Osteoblast (primary cell): Measurements from ENCODE around the gene ADAMTSL1. TPM values are rescaled to one million over a fixed set of nuclear protein-coding genes. Genes with fewer than 3 reads are reported as not detected.

Source experiments
- DNase-seq: peaks from one replicate; pipeline ENCODE4 v3.0.0; 2011; ENCODE audit warnings: low spot score, mixed read lengths; ENCODE audit not compliant: insufficient read length; ENCODE audit errors: missing footprints
- H2AFZ ChIP-seq: 2 replicates; pipeline ENCODE4 v1.6.0; 2011; ENCODE audit warnings: mild to moderate bottlenecking, low read length
- H3K27ac ChIP-seq: 2 replicates; pipeline ENCODE4 v1.5.1; 2011; ENCODE audit warnings: mild to moderate bottlenecking, low read depth, low read length, moderate library complexity
- H3K27me3 ChIP-seq: 2 replicates; pipeline ENCODE4 v1.6.0; 2012; ENCODE audit warnings: mild to moderate bottlenecking, control low read depth, inconsistent platforms, low read length, moderate library complexity; ENCODE audit not compliant: insufficient read depth
- H3K36me3 ChIP-seq: 2 replicates; pipeline ENCODE4 v1.5.1; 2011; ENCODE audit warnings: mild to moderate bottlenecking, low read length, control low read depth, moderate library complexity; ENCODE audit not compliant: insufficient read depth
- H3K4me1 ChIP-seq: 2 replicates; pipeline ENCODE4 v1.5.1; 2011; ENCODE audit warnings: mild to moderate bottlenecking, low read length, control low read depth, moderate library complexity; ENCODE audit not compliant: insufficient read depth
- H3K4me2 ChIP-seq: 2 replicates; pipeline ENCODE4 v1.6.0; 2011; ENCODE audit warnings: mild to moderate bottlenecking, low read length; ENCODE audit not compliant: insufficient read depth
- H3K4me3 ChIP-seq: fragments of 200-600 bp; sonication (generic); 3 replicates; pipeline ENCODE4 v1.5.1; 2012; ENCODE audit warnings: mild to moderate bottlenecking, low read length, inconsistent platforms; ENCODE audit not compliant: insufficient read depth
- H3K79me2 ChIP-seq: 2 replicates; pipeline ENCODE4 v1.6.0; 2012; ENCODE audit warnings: mild to moderate bottlenecking, low read length, control low read depth, inconsistent platforms; ENCODE audit not compliant: insufficient read depth
- H3K9me3 ChIP-seq: 2 replicates; pipeline ENCODE4 v1.5.1; 2011; ENCODE audit warnings: low read depth, low read length, control low read depth
- H4K20me1 ChIP-seq: 2 replicates; pipeline ENCODE4 v1.6.0; 2012; ENCODE audit warnings: mild to moderate bottlenecking, low read length, control low read depth; ENCODE audit not compliant: insufficient read depth
- total RNA-seq: library from RNA; depleted of rRNA; stranded (reverse); fragments of >200 nt; gene quantifications from 2 replicates; pipeline ENCODE4 v1.2.3, GENCODE V29; 2012
- TF ChIP-seq, protein P1 (sequence below): IDR thresholded peaks from 2 replicates; pipeline ENCODE4 v1.5.1; 2011; ENCODE audit warnings: mild to moderate bottlenecking, low read depth, low read length, moderate library complexity; ENCODE audit errors: extremely low read depth

Gene ADAMTSL1
- total RNA-seq, 1 donor: 54.3 TPM

DNA sequence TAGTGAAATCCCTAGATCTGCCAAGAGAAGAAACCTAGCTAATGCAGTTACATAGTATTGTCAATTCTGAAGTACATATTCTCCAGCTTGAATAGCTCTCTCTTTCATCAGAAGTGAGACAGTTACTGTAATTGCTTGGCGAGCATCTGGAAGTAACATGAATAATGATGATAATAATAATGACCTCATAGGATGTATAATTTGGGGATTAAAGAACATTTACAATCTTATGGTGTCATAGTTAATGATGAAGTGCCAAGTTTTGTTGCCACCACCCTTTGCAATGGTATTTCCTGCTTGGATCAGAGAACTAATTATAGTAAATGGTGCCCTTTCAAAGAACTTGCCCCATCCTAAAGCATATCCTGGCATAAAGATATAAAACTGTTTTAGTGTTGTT, 201.4 kb downstream of the ADAMTSL1 start:
- no peaks in the 10 kb centered on the region for H3K79me2 ChIP-seq
- H4K20me1 ChIP-seq: no peaks in the 10 kb centered on the region
- H3K27me3 ChIP-seq: no peaks in the 10 kb centered on the region
- DNase-seq: no peak
- H3K4me3 ChIP-seq: no peak overlapping the region
- H3K27ac ChIP-seq: no peak overlapping the region
- TF ChIP-seq, protein P1, sequence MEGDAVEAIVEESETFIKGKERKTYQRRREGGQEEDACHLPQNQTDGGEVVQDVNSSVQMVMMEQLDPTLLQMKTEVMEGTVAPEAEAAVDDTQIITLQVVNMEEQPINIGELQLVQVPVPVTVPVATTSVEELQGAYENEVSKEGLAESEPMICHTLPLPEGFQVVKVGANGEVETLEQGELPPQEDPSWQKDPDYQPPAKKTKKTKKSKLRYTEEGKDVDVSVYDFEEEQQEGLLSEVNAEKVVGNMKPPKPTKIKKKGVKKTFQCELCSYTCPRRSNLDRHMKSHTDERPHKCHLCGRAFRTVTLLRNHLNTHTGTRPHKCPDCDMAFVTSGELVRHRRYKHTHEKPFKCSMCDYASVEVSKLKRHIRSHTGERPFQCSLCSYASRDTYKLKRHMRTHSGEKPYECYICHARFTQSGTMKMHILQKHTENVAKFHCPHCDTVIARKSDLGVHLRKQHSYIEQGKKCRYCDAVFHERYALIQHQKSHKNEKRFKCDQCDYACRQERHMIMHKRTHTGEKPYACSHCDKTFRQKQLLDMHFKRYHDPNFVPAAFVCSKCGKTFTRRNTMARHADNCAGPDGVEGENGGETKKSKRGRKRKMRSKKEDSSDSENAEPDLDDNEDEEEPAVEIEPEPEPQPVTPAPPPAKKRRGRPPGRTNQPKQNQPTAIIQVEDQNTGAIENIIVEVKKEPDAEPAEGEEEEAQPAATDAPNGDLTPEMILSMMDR: no peak
- no peak overlapping the region for H3K4me2 ChIP-seq
- no peak overlapping the region for H2AFZ ChIP-seq
- H3K9me3 ChIP-seq: no peaks in the 10 kb centered on the region
- peaks cover 21% of the 10 kb centered on the region for H3K36me3 ChIP-seq
- peaks cover 55% of the 10 kb centered on the region for H3K4me1 ChIP-seq

DNA sequence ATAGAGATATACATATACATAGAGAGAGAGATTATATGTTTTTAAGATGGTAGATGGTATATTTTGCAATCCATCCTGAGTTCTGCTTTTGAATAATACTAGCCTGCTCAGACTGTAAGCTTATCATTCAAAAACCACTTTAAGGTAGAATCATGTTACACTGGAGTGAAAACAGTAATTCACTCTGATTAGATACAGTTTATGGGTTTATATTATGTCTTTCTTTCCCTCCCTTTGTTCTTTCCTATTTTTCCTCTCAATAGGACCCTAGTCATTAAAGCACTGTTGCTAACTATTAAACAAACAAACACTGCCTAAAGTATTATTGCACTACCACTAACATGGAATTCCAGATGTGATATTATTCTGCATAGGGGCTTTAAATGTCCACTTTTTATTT, 202.0 kb downstream of the ADAMTSL1 start:
- Histone ChIP-seq H3K4me3 (no peak overlapping the region), H3K4me2 (no peak overlapping the region), H3K79me2 (no peaks in the 10 kb centered on the region), H3K4me1 (peaks cover 55% of the 10 kb centered on the region), H3K27me3 (no peaks in the 10 kb centered on the region), H4K20me1 (no peaks in the 10 kb centered on the region), H3K9me3 (no peaks in the 10 kb centered on the region), H3K27ac (peak overlapping the region; percentile 12), H3K36me3 (peaks cover 21% of the 10 kb centered on the region), H2AFZ (no peak overlapping the region)
- DNase-seq: no peak
- TF ChIP-seq, protein P1: no peak

DNA sequence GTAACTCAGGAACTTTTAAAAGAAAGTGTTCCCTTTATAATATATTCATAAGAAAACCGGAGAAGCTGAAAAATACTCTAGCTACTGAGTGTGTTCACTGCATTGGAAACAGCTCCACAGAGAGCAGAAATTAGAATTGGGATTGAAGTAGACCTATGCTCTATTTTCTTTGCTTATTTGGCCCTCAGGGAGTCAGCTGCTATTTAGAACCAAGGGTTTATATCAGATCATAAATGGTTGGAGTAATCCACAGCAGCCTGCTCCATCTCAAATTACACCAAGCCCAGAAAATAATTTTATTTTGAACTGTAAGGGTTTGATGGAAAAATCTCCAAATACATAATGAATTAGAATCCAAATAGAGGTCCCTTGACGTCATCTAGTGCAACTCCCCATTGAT, 202.6 kb downstream of the ADAMTSL1 start:
- Histone ChIP-seq H3K9me3 (no peaks in the 10 kb centered on the region), H2AFZ (no peak overlapping the region), H3K27me3 (no peaks in the 10 kb centered on the region), H3K4me2 (no peak overlapping the region), H3K27ac (peak overlapping the region; percentile 12), H3K36me3 (peaks cover 20% of the 10 kb centered on the region), H3K4me3 (no peak overlapping the region), H4K20me1 (no peaks in the 10 kb centered on the region), H3K79me2 (no peaks in the 10 kb centered on the region), H3K4me1 (peaks cover 55% of the 10 kb centered on the region)
- DNase-seq: no peak
- TF ChIP-seq, protein P1: no peak

DNA sequence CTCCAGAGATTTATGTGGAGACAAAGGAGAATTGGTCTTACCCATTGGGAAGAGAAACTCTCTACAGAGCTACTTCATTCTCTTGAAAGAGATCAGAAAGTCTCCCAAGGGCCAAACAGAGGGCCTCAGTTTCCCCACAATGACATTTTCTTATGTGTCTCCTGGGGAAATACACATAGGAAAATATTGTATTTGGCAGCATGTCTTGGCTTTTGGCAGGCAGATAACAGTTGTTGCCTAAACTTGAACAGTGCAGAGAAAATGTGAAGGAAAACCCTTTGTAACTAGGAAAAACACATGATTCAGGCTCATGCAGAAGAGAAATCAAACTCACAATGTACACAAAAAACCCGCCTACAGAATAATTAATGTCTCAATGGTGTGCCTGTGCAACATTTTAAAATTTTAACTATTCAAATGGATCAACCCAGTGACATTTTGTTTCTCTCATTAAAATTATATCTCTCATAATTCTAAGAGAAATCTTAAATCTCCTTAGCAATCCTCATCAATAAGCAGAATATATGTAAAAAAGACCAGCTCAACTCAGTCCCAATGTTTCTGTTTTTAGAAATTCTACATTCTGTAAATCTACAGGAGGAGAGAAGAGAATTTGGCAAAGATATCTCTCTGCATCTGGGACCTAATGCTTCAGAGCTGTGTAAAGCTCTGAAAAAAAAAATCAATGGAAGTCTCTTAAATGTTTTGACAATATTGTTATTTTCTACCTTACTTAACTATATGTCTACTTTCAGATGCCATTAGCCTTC, 205.1 kb downstream of the ADAMTSL1 start:
- no peaks in the 10 kb centered on the region for H3K9me3 ChIP-seq
- no peak overlapping the region for H3K4me2 ChIP-seq
- H3K27me3 ChIP-seq: no peaks in the 10 kb centered on the region
- H3K36me3 ChIP-seq: peaks cover 39% of the 10 kb centered on the region
- TF ChIP-seq, protein P1: no peak
- no peaks in the 10 kb centered on the region for H3K79me2 ChIP-seq
- peak overlapping the region; percentile 47 for H3K27ac ChIP-seq
- no peak for DNase-seq
- peaks cover 47% of the 10 kb centered on the region for H3K4me1 ChIP-seq
- no peak overlapping the region for H3K4me3 ChIP-seq
- no peaks in the 10 kb centered on the region for H4K20me1 ChIP-seq
- no peak overlapping the region for H2AFZ ChIP-seq
